Measurements from ENCODE around the gene DNAH7. TPM values are rescaled to one million over a fixed set of nuclear protein-coding genes. Genes with fewer than 3 reads are reported as not detected.

DNAH7 gene
- total and polyA plus RNA-seq, 2 of the 4 experiments (the other 2 are of a cell fraction) = 0.22 to 0.36 TPM

GRCh38 chr2:195818526-195818925 lies 250.1 kb downstream of the DNAH7 start:
- H3K4me2 ChIP-seq (ENCODE audit: low read depth, low read length) = peak overlapping the region; percentile 49; the same call in 1 of the 2 replicates
- H3K56ac ChIP-seq (ENCODE audit: extremely low read depth, insufficient read depth, low read length) = no peak overlapping the region
- H3K14ac ChIP-seq (replicated peaks; ENCODE audit: low read depth, low read length) = no peak overlapping the region
- no peak overlapping the region for H4K5ac ChIP-seq (ENCODE audit: low read depth, low read length)
- no peak overlapping the region for H2BK5ac ChIP-seq (ENCODE audit: low read depth, low read length, poor library complexity, severe bottlenecking)
- H4K91ac ChIP-seq (ENCODE audit: insufficient read depth, low read depth, low read length) = peak overlapping the region; percentile 13; the same call in 1 of the 2 replicates
- H2BK15ac ChIP-seq (ENCODE audit: low read depth, low read length) = no peak overlapping the region; the same call in 2 of the 3 replicates
- CTCF ChIA-PET = no interaction called here
- H3K9me3 ChIP-seq (ENCODE audit: control insufficient read depth, insufficient read depth, low read length) = no peaks in the 10 kb centered on the region
- no peak overlapping the region; the same call in 1 of the 2 replicates for H3K23ac ChIP-seq (ENCODE audit: low read depth, low read length)
- H2AK5ac ChIP-seq (ENCODE audit: low read depth, low read length) = no peak overlapping the region
- no peaks in the 10 kb centered on the region for H3K27me3 ChIP-seq (ENCODE audit: control insufficient read depth, insufficient read depth, low read length)
- peak overlapping the region; percentile 62; the same call in 1 of the 2 replicates for H3K4ac ChIP-seq (ENCODE audit: low read depth, low read length)
- no TSS peak for BruUV-seq (replicated peaks)
- H2AFZ ChIP-seq (replicated peaks; ENCODE audit: low read length, poor library complexity) = no peak overlapping the region
- peak overlapping the region; percentile 61; the same call in 1 of the 2 replicates for H2BK20ac ChIP-seq (ENCODE audit: low read depth, low read length)
- in situ Hi-C loops (cut with MboI; ENCODE audit: low sequenced_read_pairs) (no loop called here), dilution Hi-C loops (cut with HindIII; ENCODE audit: low sequenced_read_pairs, unreplicated experiment) (no loop called here), intact Hi-C loops (cut with micrococcal nuclease) (no loop called here)
- no peaks in the 10 kb centered on the region for H3K79me1 ChIP-seq (ENCODE audit: low read depth in 1 of 2, low read length in 2 of 2)
- H3K9me1 ChIP-seq (ENCODE audit: insufficient read depth, low read length) = peaks cover 3% of the 10 kb centered on the region; the same call in 1 of the 2 replicates
- no peak overlapping the region for H3K27ac ChIP-seq (ENCODE audit: insufficient read depth, low read length)
- POLR2A ChIA-PET (ENCODE audit: unreplicated experiment) = no interaction called here
- H3K9ac ChIP-seq (ENCODE audit: low read depth, low read length) = no peak overlapping the region
- H3K18ac ChIP-seq (ENCODE audit: low read depth, low read length) = peak overlapping the region; percentile 77; the same call in 1 of the 2 replicates
- ATAC-seq (ENCODE audit: low read depth) (peak; percentile 88), DNase-seq (peak; percentile 90)
- no peaks in the 10 kb centered on the region for H3K36me3 ChIP-seq (ENCODE audit: control insufficient read depth, insufficient read depth, low read length)
- no CpG with 5 or more reads among the region's 3 CpGs for WGBS, 2 experiments (ENCODE audit: extremely low coverage in 2 of 2, insufficient read length in 1 of 2)
- H2AK9ac ChIP-seq (replicated peaks; ENCODE audit: low read depth, low read length, poor library complexity) = no peak overlapping the region
- no peaks in the 10 kb centered on the region for H4K20me1 ChIP-seq (ENCODE audit: insufficient read depth, low read length)
- H4K8ac ChIP-seq (ENCODE audit: low read depth in 2 of 2, low read length in 2 of 2) = 0 out of 4 replicates have a peak overlapping the region, but pooled peaks of 1 of the 2 experiments have one; percentile 27
- H3K4me3 ChIP-seq (ENCODE audit: insufficient read depth, low read depth, low read length) = no peak overlapping the region
- H3K4me1 ChIP-seq (ENCODE audit: control insufficient read depth, insufficient read depth, low read length) = peaks cover 9% of the 10 kb centered on the region
- H2BK120ac ChIP-seq (ENCODE audit: low read depth, low read length) = 0 out of 2 replicates have a peak overlapping the region, but pooled peaks have one; percentile 68
- TF ChIP-seq BHLHE40 (IDR thresholded peaks at IDR 0.05; ENCODE audit: low read depth, low read length) (peak; percentile 39), POLR2A (IDR thresholded peaks at IDR 0.05; ENCODE audit: low read depth, low read length) (no peak)

Measured in IMR-90 (cell line).